ENCODE measurements around the gene SPAM1. TPM values are rescaled to one million over a fixed set of nuclear protein-coding genes. Genes with fewer than 3 reads are reported as not detected.

Gene SPAM1
- total RNA-seq, 3 donors from 2014 or later, result not detected

- TF ChIP-seq POLR2AphosphoS5 (IDR thresholded peaks at IDR 0.05) (no peak), POLR2A (IDR thresholded peaks at IDR 0.05) (no peak)
- TF ChIP-seq, protein P1, sequence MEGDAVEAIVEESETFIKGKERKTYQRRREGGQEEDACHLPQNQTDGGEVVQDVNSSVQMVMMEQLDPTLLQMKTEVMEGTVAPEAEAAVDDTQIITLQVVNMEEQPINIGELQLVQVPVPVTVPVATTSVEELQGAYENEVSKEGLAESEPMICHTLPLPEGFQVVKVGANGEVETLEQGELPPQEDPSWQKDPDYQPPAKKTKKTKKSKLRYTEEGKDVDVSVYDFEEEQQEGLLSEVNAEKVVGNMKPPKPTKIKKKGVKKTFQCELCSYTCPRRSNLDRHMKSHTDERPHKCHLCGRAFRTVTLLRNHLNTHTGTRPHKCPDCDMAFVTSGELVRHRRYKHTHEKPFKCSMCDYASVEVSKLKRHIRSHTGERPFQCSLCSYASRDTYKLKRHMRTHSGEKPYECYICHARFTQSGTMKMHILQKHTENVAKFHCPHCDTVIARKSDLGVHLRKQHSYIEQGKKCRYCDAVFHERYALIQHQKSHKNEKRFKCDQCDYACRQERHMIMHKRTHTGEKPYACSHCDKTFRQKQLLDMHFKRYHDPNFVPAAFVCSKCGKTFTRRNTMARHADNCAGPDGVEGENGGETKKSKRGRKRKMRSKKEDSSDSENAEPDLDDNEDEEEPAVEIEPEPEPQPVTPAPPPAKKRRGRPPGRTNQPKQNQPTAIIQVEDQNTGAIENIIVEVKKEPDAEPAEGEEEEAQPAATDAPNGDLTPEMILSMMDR (IDR thresholded peaks at IDR 0.05), result no peak
- no peaks in the 10 kb centered on the region for H3K4me1 ChIP-seq
- no peak for DNase-seq (ENCODE audit: low spot score in 2 of 2)
- H3K36me3 ChIP-seq, result no peaks in the 10 kb centered on the region
- H3K9me3 ChIP-seq, result no peaks in the 10 kb centered on the region
- intact Hi-C loops (cut with DNase I; ENCODE audit: low total_unique reads), result no loop called here
- H3K27me3 ChIP-seq, result no peaks in the 10 kb centered on the region
- no peak overlapping the region for H3K4me3 ChIP-seq
- no peak overlapping the region for H3K27ac ChIP-seq
Observed at GRCh38 chr7:123992913-123993518, 68.0 kb downstream of the SPAM1 start.

GRCh38 chr7:123993996-123994395 lies 69.0 kb downstream of the SPAM1 start:
- intact Hi-C loops (cut with DNase I; ENCODE audit: low total_unique reads), result no loop called here
- Histone ChIP-seq H3K27me3 (no peaks in the 10 kb centered on the region), H3K4me3 (no peak overlapping the region), H3K27ac (no peak overlapping the region), H3K4me1 (no peaks in the 10 kb centered on the region), H3K9me3 (no peaks in the 10 kb centered on the region), H3K36me3 (no peaks in the 10 kb centered on the region)
- TF ChIP-seq POLR2AphosphoS5 (IDR thresholded peaks at IDR 0.05) (no peak), POLR2A (IDR thresholded peaks at IDR 0.05) (no peak)
- TF ChIP-seq, protein P1 (IDR thresholded peaks at IDR 0.05), result no peak
- DNase-seq (ENCODE audit: low spot score in 2 of 2), result no peak

GRCh38 chr7:123994449-123994848 lies 69.4 kb downstream of the SPAM1 start:
- Histone ChIP-seq H3K27me3 (no peaks in the 10 kb centered on the region), H3K4me1 (no peaks in the 10 kb centered on the region), H3K9me3 (no peaks in the 10 kb centered on the region), H3K27ac (no peak overlapping the region), H3K36me3 (no peaks in the 10 kb centered on the region), H3K4me3 (no peak overlapping the region)
- intact Hi-C loops (cut with DNase I; ENCODE audit: low total_unique reads), result no loop called here
- TF ChIP-seq, protein P1 (IDR thresholded peaks at IDR 0.05), result no peak
- TF ChIP-seq POLR2A (IDR thresholded peaks at IDR 0.05) (no peak), POLR2AphosphoS5 (IDR thresholded peaks at IDR 0.05) (no peak)
- no peak for DNase-seq (ENCODE audit: low spot score in 2 of 2)

- TF ChIP-seq, protein P1 (IDR thresholded peaks at IDR 0.05), result no peak
- TF ChIP-seq POLR2AphosphoS5 (IDR thresholded peaks at IDR 0.05) (no peak), POLR2A (IDR thresholded peaks at IDR 0.05) (no peak)
- intact Hi-C loops (cut with DNase I; ENCODE audit: low total_unique reads), result no loop called here
- Histone ChIP-seq H3K4me1 (no peaks in the 10 kb centered on the region), H3K27me3 (no peaks in the 10 kb centered on the region), H3K27ac (no peak overlapping the region), H3K36me3 (no peaks in the 10 kb centered on the region), H3K4me3 (no peak overlapping the region), H3K9me3 (no peaks in the 10 kb centered on the region)
- no peak for DNase-seq (ENCODE audit: low spot score in 2 of 2)
Observed at GRCh38 chr7:123995617-123996326, 70.7 kb downstream of the SPAM1 start.

DNA sequence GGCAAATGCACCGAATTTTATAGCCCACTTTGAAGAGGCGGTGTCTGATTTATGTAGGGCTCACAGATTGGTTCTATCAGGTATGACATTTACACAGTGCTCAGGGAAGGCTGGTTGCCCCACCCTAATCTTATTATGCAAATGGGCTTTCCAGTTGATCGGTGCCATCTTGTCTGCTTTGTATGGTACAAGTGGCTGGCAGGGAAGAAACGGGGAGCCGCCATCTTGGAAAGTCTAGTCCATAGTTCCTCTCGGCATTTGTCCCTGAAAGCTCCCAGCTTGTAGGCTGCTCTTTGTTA lies 71.2 kb downstream of the SPAM1 start:
- no peak overlapping the region for H3K27ac ChIP-seq
- no peak for DNase-seq (ENCODE audit: low spot score in 2 of 2)
- intact Hi-C loops (cut with DNase I; ENCODE audit: low total_unique reads), result no loop called here
- no peaks in the 10 kb centered on the region for H3K36me3 ChIP-seq
- peaks cover 0 to under 1% of the 10 kb centered on the region in 2 donors for H3K9me3 ChIP-seq
- TF ChIP-seq POLR2AphosphoS5 (IDR thresholded peaks at IDR 0.05) (no peak), POLR2A (IDR thresholded peaks at IDR 0.05) (no peak)
- TF ChIP-seq, protein P1 (IDR thresholded peaks at IDR 0.05), result no peak
- H3K4me1 ChIP-seq, result no peaks in the 10 kb centered on the region
- no peak overlapping the region for H3K4me3 ChIP-seq
- H3K27me3 ChIP-seq, result no peaks in the 10 kb centered on the region
